GM19238 (cell line): ENCODE measurements around the gene GXYLT2.

Source experiments
- DNase-seq: peaks from one replicate; pipeline ENCODE4 v3.0.0; 2011; ENCODE audit warnings: low spot score; ENCODE audit not compliant: insufficient read length

The GXYLT2 gene

DNA sequence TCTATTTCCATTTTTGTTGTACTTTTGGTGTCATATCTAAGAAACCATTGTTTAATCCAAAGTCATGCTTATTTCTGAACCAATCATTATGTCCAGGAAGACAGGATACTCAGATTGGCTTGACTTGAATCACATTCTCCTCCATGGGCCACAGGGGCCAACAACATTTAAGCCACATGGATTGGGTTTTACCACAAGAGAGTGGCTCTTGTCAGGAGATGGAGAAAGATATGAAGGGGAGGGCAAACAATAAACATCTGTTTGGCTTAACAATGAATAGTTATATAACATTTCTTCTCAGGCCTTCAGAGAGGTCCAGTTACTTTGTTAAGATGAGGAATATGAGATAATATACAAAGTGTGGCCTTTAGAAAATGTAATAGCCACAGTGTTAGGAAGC, 44.6 kb downstream of the GXYLT2 start:
- DNase-seq: no peak

DNA sequence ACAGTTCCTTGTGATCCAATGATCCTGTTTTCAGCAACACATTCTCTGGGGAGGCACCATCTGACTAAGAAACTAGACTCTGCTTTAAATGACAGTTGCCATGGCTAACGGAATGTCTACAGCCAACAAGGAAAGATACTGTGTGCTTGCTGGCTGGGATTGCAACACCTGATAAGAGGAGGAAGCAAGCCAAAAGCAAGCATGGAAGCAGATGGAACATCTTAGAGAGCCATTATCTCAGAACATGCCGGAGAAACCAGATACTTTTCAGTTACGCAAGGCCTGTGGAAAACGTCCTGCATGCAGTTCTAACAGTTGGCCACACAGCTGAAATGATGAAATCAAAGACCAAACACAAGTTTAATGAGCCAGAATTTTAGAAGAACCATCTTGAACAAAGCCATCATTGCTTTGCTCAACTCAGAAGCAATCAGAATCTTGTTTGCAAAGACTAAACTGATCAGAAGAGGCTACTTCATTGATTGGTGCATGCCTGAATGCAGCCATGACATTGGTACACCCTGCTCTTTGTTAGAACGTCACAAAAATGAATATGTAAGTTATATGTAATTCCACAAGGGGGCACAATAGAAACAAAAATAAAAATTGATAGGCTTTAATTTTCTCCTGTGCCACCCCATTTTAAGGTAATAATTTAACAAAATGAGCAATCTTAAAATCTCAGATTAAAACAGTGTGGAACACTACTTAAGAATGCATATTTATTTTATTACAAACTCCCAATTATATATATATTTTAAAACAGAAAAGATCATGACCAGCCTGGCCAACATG, 50.8 kb downstream of the GXYLT2 start:
- peak; percentile 11 for DNase-seq

DNA sequence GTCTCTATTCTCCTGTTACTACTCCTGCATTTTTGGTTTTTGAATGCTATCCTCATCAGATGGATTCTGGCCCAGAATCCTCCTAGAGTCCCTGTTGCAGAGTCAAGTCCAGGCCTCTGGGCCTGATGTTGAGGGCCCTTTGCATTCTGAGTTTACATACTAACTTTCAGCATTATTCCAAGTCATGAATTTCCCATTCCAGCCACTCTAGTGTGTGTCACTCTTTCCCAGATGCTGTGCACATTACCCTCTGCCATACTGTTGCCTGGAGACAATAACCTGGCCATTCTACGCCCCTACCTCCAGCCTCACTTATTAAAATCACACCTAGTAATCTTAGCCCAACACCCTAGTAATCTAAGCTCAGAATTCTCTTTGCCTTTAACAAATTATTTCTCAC, 53.4 kb downstream of the GXYLT2 start:
- no peak for DNase-seq

DNA sequence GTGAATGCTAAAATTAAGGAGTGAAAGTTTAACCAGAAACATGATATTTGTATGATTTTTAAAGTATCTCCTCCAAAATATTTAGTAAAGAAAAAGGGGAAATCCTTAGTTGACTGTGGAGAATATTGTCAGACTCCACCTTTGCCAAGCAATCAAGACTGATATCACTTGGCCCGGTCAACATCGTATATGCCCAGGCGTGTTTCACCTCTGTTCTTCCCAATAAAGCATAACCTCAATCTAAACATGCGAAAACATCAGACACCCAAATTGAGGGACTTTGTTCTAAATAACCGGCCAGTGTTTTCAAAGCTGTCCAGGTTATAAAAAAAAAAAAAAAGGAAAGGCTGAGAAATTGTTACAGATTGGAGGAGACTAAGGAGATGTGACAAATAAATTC, 54.6 kb downstream of the GXYLT2 start:
- no peak for DNase-seq

DNA sequence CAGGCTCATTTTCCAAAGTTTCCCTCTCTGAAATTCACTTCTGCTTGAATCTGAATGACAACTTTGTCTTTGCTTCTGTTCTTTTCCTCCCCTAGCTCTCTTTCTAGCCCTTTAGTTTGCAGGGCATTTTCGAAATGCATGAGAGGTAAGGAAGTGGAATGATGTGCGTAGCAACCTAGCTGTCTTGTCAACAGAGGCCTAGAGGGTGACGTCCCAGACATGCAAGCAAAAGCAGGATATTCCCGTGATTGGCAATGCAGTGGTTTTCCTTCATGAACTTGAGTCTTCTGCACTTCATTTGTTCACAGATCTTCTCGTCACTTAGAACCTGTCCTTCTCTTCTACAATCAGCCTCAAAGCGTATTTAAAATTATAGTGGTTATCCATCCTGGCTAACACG, 56.9 kb downstream of the GXYLT2 start:
- DNase-seq: no peak

DNA sequence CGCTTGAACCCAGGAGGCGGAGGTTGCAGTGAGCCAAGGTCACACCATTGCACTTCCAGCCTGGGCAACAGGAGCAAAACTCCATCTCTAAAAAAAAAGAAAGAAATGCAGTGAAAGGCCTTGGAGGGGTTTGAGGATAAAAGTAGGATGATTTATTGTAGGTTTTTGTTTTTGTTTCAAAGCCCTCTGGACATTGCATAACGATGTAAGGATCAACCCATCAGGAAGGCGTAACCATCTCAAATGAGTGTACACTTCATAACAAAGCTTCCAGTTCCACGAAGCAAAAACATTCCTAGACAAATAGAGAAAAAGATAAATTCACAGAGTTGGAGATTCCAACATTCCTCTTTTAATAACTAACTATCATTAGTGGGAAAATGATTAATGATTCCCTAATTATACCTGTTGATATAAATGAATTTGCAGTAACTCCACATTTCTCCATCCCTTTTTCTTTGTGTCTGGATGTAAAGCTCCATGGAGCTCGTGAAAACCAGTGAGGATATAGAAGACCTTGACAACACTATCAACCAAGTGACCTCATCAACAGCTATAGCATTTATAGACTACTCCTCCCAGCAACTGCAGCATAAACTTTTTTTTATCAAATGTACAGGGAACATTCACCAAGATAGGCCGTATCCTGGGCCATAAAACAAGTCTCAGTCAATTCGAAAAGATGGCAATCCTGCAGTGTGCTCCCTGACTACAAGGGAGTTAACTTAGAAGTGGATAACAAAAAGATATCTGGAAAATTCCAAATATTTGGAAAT, 60.1 kb downstream of the GXYLT2 start:
- no peak for DNase-seq

DNA sequence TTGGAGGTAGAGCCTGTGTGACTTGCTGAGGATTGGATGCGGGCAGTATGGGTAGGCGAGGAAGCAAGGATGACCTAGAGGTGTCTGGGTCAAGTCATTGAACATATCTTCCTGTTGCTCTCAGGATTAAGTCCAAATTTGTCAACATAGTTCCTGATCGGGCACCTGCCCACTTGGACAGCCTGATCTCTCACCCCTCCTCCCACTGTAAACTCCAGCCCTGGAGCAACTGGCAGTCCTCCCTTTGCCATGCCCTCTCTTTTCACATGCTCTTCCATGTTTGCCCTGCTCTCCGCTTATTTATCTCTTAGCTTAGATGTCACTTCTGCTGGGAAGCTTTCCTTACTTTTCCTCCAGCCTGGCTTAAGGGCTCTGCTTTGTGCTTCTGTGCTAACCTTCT, 61.2 kb downstream of the GXYLT2 start:
- DNase-seq: no peak

DNA sequence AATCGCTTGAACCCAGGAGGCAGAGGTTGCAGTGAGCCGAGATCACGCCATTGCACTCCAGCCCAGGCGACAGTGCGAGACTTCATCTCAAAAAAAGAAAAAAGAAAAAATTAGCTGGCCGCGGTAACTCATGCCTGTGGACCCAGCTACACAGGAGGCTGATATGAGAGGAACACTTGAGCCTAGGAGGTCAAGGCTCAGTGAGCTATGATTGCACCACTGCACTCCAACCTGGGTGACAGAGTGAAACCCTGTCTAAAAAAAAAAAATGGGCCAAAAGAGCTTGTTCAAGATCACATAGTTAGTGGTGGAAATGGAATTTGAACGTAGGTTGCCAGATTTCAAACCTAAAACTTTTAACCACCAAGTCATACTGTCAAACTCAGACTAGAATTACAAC, 62.5 kb downstream of the GXYLT2 start:
- no peak for DNase-seq

DNA sequence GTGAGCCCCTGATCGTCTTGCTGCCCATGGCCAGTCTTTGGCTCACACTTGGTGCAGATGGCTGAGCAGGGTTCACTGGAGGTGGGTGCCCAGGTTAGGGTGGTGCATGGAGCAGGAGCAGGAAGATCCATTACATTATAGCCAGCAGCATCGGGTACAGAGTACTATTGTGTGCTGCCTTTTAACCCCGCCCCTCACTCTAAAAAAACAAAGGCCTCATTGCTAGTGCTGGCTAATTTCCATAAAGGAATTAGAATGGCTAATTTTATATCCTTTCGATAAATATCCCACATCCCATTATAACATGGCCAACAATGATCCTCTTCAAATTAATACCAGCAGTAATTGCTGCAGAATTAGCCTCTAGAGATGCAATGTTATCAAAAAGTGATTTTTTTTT, 63.0 kb downstream of the GXYLT2 start:
- no peak for DNase-seq

DNA sequence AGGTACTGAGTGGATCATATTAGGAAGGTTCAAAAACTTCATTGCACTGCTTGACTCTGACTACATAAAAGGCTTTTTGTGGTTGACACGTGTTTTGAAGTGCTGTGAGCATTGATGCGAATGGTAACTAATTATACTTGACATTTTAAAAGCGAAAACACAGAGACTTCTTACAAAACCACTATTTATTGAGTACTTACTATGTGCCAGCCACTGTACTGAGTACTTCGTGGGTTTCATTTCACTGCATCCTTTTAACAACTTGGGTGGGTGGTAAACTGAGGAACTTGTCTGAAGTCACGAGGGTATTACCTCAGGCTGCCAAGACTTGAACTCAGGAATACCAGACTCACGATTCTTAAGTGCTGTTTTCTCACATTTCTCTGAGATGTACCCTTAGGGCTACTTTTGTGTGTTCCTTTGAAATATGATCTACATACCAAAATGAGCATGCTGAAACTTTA, 63.4 kb downstream of the GXYLT2 start:
- DNase-seq: no peak

DNA sequence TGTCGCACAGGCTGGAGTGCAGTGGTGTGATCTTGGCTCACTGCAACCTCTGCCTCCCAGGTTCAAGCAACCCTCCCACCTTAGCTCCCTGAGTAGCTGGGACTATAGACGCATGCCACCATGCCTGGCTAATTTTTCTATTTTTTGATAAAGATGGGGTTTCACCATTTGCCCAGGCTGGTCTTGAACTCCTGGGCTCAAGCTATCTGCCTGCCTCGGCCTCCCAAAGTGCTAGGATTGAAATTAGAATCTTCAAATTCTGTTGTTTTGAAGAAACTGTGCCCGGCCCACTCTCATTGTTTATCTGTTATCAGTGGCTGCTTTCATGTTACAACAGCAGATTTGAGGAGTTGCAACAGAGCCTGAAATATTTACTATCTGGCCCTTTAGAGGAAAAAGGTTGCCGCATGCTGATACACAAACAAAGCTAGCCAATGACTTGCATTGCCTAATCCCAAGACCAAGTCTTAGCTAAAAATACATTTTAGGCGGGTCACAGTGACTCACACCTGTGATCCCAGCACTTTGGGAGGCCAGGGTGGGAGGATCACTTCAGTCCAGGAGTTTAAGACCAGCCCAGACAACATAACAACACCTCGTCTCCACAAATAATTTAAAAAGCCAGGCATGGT, 65.6 kb downstream of the GXYLT2 start:
- DNase-seq: no peak

DNA sequence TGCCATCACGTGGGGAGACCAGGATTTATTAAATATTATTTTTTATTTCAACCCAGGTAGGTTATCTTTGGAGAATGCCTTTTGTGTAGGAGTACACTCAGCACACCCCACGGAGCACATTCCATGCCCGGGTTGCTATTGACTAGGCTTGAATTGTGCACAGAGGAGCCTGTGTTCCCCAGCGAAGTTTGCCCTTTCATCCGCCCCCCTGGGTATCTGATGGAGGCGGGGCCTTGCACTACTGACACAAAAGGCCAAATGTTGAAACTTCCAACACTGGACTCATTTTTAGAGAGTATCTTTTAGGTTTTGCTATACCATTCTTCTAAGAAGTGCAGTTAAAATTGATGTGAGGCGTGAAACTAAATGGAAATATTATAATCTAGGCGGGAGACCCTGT, 69.5 kb downstream of the GXYLT2 start:
- DNase-seq: no peak

DNA sequence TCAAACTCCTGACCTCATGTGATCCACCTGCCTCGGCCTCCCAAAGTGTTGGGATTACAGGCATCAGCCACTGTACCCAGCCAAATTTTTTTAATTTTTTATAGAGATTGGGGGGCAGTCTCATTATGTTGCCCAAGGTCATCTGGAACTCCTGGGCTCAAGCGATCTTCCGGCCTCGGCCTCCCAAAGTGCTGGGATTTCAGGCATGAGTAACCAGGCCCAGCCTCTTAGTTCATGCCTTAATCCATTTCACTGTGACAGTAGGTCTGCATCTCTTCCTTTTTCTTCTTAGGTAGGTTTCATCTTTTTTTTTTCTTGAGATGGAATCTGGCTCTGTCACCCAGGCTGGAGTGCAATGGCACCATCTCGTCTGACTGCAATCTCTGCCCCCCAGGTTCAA, 71.5 kb downstream of the GXYLT2 start:
- no peak for DNase-seq

DNA sequence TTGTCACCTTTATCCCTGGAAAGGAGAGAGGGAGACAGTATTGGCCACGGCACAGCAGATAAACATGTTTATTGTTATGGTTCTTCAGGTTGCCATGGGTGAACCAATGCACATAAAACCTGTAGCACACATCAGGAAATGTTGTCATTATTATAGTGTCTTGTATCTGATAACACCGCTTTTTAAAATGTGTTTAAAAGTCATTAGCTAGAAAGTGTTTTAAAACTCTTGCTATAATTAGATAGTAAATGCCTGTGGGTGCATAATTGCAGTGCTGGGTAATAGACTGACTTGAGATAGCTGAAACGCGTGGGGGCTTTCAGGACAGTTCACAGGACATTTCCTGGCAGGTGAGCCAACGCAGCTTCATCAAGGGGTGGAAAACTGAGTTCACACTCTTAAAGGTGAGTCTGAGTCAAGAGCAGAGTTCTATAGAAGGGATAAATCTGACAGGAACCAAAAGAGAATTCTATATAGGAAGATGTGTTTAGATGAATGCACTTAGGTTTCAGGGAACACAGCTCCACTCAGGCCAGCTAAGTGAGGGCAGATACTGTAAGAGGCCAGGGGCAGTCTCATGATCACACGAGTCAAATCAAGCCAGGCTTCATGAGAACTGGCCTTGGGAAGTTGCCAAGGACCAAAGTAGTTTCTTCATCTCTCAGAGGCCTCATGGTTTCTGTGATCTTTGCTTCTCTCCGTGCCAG, 73.1 kb downstream of the GXYLT2 start:
- DNase-seq: no peak

DNA sequence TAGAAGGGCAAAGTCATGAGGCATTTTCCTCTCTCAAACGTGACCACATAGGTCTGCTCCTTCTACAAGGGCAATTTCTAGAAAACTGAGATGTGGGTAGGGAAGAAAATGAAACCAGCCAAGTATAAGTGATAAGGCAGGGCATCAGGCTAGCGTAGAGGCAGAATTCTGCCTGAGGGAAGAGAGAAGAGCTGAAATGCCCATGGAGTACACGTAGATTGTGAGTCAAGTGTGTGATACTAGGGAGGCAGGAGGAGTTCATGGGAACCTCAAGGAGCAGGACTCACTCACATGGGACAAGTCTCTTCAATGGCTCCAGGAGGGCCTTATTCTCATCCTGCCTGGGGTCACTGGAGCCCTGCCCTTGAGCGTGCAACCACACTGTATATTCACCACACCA, 73.9 kb downstream of the GXYLT2 start:
- no peak for DNase-seq

DNA sequence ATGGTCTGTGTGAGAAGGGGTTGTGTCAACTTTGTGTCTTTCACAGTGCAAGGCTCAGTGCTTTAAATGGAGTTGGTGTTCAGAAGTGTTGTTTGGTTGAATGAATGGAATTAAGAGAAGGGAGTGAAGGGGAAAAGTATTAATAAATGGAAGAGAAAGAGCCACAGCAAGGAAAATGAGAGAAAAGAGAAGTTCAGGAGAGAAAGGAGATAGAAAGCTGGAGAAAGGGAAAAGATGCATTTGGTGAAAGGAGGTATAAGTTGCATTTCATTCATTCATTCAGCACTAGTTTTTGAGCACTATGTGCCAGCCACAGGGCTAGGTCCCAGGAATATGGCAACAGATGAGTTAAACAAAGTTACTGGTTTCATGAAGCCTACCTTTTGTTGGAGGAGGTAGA, 74.5 kb downstream of the GXYLT2 start:
- no peak for DNase-seq

DNA sequence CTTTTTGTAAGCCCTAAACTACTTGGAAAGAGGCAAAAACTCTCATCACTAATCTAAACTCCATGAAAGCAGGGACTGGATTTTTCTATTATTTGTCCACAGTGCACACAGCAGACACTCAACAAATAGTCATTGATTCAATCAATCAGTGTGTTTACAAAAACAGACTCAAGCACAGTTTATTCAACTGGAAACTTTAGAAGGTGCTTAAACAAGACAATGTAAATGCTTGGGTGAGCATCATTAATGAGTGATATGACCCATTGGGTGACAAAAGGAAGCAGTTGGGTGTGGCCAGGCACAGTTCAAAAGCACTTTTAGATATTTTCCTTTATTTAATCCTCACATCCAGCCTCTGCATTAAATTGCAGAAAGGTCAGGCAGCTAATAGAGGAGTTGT, 76.8 kb downstream of the GXYLT2 start:
- DNase-seq: no peak

DNA sequence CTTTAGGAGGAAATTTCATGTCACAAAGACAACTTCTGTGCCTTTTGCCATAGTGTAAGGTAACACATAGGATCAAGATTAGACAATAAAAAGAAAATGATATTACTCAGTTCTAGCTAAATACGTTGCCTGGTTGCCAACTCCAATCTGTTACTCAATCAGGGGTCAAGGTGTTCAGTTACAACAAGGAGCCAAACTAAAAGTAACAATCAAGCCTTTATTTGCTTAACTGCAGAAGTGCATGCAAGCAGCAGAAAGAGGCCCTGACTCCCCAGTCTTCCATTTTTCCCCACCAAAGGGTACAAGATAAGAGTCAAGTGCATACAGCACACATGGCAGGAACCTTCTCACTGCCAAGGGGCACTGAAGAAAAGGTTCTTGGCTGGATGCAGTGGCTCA, 80.4 kb downstream of the GXYLT2 start:
- DNase-seq: no peak

DNA sequence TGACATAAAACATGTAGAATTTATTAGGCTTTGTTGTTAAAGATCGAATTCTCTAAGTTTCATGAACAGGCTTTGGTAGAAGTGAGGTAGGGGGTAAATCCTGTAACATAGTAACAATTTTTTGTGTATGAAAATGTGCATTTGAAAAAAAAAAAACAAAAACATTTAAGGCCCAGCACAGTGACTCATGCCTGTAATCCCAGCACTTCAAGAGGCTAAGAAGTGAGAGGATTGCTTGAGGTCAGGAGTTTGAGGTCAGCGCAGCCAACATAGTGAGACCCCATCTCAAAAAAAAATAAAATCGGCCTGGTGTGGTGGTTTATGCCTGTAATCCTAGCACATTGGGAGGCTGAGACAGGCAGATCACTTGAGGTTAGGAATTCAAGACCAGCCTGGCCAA, 81.9 kb downstream of the GXYLT2 start:
- no peak for DNase-seq

DNA sequence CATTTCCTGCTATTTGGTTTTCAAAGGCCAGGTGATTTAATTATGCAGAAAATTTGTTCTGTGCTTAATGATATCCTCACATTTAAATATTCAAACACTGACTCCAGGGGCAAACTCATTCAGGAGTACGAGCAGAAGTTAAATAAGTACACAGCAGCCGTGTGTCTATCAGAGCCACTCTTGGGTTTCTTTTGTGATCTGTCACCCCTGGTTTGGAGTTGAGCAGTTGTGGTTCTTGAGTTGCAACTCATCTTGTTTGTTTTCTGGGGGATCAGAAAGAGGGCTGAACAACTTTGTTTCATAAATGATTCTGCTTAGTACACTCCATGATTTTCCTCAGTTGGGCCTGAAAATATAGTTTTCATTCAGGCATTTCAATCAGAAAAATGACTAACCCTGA, 83.1 kb downstream of the GXYLT2 start:
- DNase-seq: no peak

DNA sequence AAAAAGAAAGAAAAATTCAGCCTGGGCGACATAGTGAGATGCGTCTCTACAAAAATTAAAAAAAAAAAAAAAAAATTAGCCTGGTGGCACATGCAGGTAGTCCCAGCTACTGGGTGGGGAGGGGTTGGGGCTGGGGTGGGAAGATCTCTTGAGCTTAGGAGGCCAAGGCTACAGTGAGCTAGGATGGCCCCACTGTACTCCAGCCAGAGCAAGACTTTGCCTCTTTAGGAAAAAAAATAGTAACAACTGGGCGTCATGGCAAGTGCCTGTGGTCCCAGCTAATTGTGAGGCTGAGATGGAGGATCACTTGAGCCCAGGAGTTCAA, 84.8 kb downstream of the GXYLT2 start:
- DNase-seq: no peak
